GM12891 (cell line): Measurements from ENCODE around the gene GPER1.
A peak's percentile ranks its signal among the peaks of the same experiment; 100 is the strongest.

Source experiments
- DNase-seq: peaks from one replicate; pipeline ENCODE4 v3.0.0; 2011; ENCODE audit warnings: low spot score; ENCODE audit not compliant: insufficient read length
- FAIRE-seq: peaks from 2 replicates; lab custom pipeline; 2011; peaks lifted over from hg19 to GRCh38; lab: Jason Lieb, UNC
- PAX5 ChIP-seq: IDR thresholded peaks from 2 replicates; pipeline ENCODE4 v1.6.1; 2011; ENCODE audit warnings: low read length, moderate library complexity, mild to moderate bottlenecking; ENCODE audit not compliant: insufficient read depth, severe bottlenecking
- POLR2A ChIP-seq: IDR thresholded peaks from 2 replicates; pipeline ENCODE4 v1.6.1; 2011; ENCODE audit warnings: low read depth, low read length, control low read depth
- POLR2AphosphoS5 ChIP-seq: IDR thresholded peaks from 2 replicates; pipeline ENCODE4 v1.6.1; 2011; ENCODE audit warnings: low read depth, low read length, control low read depth
- POU2F2 ChIP-seq: IDR thresholded peaks from 2 replicates; pipeline ENCODE4 v1.6.1; 2011; ENCODE audit warnings: low read depth, mild to moderate bottlenecking, control low read depth, low read length, moderate library complexity
- SPI1 ChIP-seq: IDR thresholded peaks from 2 replicates; pipeline ENCODE4 v1.6.1; 2011; ENCODE audit warnings: low read depth, low read length, control low read depth
- TAF1 ChIP-seq: IDR thresholded peaks from 2 replicates; pipeline ENCODE4 v1.6.1; 2011; ENCODE audit warnings: low read depth, low read length, control low read depth

Gene GPER1

GRCh38 chr7:1105189-1105588 is 17.3 kb downstream of the GPER1 start:
- 0 out of 2 replicates have a peak, but pooled peaks have one; percentile 19 for TF ChIP-seq POU2F2
- peak; percentile 11 for TF ChIP-seq PAX5
- no peak for TF ChIP-seq POLR2AphosphoS5
- FAIRE-seq (peak; percentile 69), DNase-seq (no peak)

GRCh38 chr7:1106063-1106792 is 18.3 kb downstream of the GPER1 start:
- DNase-seq (no peak), FAIRE-seq (peak; percentile 35)
- no peak for TF ChIP-seq POLR2AphosphoS5
- TF ChIP-seq PAX5: no peak
- TF ChIP-seq POLR2A: no peak
- no peak for TF ChIP-seq POU2F2
- TF ChIP-seq SPI1: no peak
- no peak for TF ChIP-seq TAF1

- TF ChIP-seq POLR2A (no peak), TAF1 (no peak), POLR2AphosphoS5 (no peak), SPI1 (no peak), PAX5 (no peak), POU2F2 (no peak)
- no peak for DNase-seq
- FAIRE-seq: no peak
These were observed 19.0 kb downstream of the GPER1 start for GRCh38 chr7:1106793-1107421.

- DNase-seq (no peak), FAIRE-seq (no peak)
- TF ChIP-seq SPI1 (no peak), PAX5 (no peak), POU2F2 (no peak), POLR2AphosphoS5 (no peak), TAF1 (no peak), POLR2A (no peak)
These were observed 20.5 kb downstream of the GPER1 start for GRCh38 chr7:1108264-1108920.

- no peak for TF ChIP-seq PAX5
- FAIRE-seq (no peak), DNase-seq (no peak)
These were observed 21.8 kb downstream of the GPER1 start for GRCh38 chr7:1109581-1110310.

GRCh38 chr7:1110358-1110757 is 22.4 kb downstream of the GPER1 start:
- TF ChIP-seq SPI1 (no peak), POLR2A (no peak), TAF1 (no peak), POLR2AphosphoS5 (no peak), POU2F2 (no peak), PAX5 (no peak)
- FAIRE-seq (no peak), DNase-seq (no peak)

GRCh38 chr7:1111156-1111555 is 23.2 kb downstream of the GPER1 start:
- DNase-seq (no peak), FAIRE-seq (no peak)
- TF ChIP-seq SPI1 (no peak), POU2F2 (no peak), PAX5 (no peak), POLR2A (no peak), POLR2AphosphoS5 (no peak), TAF1 (no peak)

- FAIRE-seq (no peak), DNase-seq (no peak)
- TF ChIP-seq POLR2A: no peak
- TF ChIP-seq PAX5: no peak
- no peak for TF ChIP-seq POU2F2
- no peak for TF ChIP-seq SPI1
- TF ChIP-seq POLR2AphosphoS5: no peak
- TF ChIP-seq TAF1: no peak
These were observed 24.2 kb downstream of the GPER1 start for GRCh38 chr7:1112109-1112508.
